Measurements from ENCODE around the gene SGPP2. TPM values are rescaled to one million over a fixed set of nuclear protein-coding genes. Genes with fewer than 3 reads are reported as not detected.
A peak's percentile ranks its signal among the peaks of the same experiment; 100 is the strongest.

SGPP2 gene
- total RNA-seq, 1 donor from 2014 or later, result 45.8 TPM

GRCh38 chr2:222523783-222524544, 99.6 kb downstream of the SGPP2 start:
- no peak for DNase-seq (ENCODE audit: low spot score)

DNA sequence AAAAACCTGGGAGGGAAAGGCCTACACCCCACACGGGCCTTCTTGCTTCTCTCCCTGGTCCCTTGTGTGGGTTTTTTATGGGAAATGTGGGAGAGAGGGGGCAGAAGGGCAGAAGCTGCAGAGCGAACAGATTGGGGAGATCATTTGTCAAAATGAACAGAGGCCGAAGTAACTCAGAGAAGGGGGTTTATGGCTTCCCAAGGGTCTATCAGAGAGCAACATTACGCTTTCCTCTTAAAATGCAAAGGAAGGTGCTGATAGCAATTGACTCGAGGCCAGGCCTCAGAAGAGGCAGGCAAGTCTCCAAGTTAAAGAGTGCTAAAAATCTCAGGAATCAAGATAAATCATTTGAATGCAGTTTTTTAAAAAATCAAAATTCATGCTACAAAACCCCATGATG, 101.5 kb downstream of the SGPP2 start:
- no peak for DNase-seq (ENCODE audit: low spot score)

GRCh38 chr2:222526480-222527277, 102.3 kb downstream of the SGPP2 start:
- no peak for DNase-seq (ENCODE audit: low spot score)

- DNase-seq (ENCODE audit: low spot score), result no peak
Observed at GRCh38 chr2:222532315-222532714, 108.0 kb downstream of the SGPP2 start.

GRCh38 chr2:222535477-222535876, 111.1 kb downstream of the SGPP2 start:
- no peak for DNase-seq (ENCODE audit: low spot score)

DNA sequence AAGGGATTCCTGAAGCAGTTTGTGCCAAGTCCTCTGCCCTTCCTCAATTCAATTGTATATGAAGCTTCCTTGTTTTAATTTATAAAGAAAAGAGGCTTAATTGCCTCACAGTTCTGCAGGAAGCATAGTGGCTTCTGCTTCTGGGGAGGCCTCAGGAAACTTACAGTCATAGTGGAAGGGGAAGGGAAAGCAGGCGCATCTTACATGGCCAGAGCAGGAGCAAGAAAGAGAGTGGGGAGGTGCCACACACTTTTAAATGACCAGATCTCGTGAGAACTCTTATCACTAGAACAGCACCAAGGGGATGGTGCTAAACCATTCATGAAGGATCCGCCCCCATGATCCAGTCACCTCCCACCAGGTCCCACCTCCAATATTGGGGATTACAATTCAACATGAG, 114.2 kb downstream of the SGPP2 start:
- no peak for DNase-seq (ENCODE audit: low spot score)

DNA sequence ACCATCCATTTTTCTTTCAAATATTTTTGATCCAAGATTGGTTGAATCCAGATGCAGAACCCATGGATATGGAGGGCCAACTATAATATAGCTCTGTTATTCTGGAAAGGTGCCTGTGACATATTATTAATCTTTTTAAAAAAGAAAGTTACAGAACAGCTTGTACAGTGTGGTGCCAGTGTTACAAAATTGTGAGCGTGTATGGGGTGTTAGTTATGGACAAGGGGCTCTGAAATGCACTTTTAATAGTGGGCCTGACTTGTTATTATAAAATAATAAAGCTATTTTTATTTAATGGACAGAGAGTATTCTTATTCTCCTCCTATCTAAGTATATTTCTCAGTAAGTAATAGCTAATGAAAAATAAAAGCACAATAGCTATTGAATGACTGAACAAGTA, 120.3 kb downstream of the SGPP2 start:
- DNase-seq (ENCODE audit: low spot score), result no peak

- DNase-seq (ENCODE audit: low spot score), result no peak
Observed at GRCh38 chr2:222545823-222546795, 121.8 kb downstream of the SGPP2 start.

GRCh38 chr2:222547083-222547482, 122.7 kb downstream of the SGPP2 start:
- no peak for DNase-seq (ENCODE audit: low spot score)

DNA sequence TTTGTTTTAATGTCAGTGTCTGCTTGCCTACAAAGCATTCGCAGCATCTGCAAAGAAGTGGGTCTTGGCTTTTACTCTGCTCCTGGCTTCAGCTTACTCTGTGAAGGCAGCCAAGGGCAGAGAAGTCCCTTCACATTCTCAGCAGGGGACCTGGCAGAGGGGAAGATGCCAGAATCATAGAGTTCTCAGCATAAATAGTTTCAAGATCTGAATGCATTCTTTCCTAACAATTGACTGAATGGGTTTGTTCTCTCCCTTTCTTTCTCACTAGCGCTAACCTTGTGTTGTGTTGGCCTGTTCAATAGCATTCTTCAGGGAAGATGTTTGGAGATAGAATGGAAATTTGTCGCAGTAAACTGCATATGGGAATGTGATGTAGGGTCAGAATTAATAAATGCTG, 124.6 kb downstream of the SGPP2 start:
- no peak for DNase-seq (ENCODE audit: low spot score)

DNA sequence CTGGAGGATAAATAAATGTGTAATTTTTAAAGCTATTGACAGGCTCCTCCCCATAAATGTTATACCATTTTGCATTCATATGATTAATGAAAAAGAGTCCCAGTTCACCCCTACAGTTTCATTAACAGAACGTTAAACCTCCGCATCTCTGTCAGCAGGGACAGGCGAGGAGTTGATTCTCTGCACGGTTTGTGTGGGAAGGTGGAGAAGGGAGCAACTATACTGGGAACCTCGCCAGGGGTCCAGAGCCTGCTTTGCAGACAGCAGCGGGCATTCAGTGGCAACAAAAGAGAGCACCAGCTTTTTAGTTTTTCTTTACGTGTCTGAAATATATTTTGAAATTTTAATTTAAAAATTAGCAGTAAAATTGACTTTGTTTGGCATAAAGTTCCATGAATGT, 130.2 kb downstream of the SGPP2 start:
- DNase-seq (ENCODE audit: low spot score), result no peak

- DNase-seq (ENCODE audit: low spot score), result no peak
Observed at GRCh38 chr2:222561151-222561550, 136.8 kb downstream of the SGPP2 start.

DNA sequence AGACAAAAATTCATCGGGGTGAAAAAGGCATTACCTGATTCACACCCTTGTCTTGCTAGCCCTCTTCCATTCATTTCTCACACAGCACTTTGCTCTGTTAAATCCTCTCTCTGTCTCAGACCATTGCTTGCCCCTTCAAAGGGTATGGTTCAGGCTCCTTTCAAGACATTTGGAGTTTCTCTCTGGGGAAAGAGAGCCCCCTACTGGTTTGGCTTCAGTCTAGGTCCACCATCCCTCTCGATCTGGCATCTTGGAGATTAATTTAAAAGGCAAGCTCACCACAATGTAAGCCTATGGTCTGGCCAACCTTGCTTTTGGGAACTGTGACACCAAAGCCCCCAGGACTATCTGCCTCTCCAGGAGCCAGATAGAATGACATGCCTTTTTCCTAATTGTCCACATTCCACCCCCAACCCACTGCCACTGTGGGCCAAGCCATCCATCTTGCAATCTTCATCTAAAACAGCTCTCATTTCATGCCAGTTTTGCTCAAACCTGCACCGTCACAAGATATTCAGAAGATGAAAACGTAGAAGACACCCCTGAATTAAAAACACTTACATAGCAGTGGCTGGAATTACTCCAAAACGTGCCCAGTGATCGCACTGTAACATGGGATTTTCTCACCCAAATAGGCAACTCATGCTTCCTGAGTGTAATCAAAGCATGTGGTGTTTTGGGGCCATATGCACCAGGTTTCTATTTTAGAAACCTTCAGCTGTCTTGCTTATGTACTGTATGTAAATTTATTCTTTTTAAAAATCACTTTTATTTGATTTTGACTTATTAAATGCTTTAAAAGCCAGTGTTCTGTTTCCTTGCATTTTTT, 137.7 kb downstream of the SGPP2 start:
- peak; percentile 54 for DNase-seq (ENCODE audit: low spot score)

DNA sequence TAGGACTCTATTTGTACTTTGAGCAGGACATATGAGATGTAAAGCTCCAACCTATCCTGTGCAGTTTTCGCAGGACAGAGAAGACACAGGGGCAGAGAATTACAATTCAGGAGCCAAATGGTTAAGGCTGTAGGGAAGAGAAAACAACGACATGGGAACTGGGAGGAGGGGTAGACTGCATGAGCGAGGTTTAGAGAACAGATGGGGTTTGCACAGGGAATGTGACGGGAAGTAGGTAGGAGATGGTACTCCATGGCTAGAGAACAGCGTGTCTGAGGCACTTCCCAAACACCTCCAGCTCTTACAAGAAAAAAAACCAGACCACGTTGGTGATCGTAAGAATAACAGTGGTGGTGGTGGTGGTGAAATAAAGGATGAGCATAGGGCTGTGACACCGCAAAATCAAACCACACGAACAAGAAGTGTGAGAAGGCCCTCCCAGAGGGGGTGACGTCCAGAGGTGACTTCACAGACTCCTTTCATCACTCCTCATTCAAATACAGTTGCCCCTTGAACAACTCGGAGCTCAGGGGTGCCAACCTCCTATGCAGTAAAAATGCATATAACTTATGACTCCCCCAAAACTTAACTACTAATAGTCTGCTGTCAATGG, 138.9 kb downstream of the SGPP2 start:
- no peak for DNase-seq (ENCODE audit: low spot score)

DNA sequence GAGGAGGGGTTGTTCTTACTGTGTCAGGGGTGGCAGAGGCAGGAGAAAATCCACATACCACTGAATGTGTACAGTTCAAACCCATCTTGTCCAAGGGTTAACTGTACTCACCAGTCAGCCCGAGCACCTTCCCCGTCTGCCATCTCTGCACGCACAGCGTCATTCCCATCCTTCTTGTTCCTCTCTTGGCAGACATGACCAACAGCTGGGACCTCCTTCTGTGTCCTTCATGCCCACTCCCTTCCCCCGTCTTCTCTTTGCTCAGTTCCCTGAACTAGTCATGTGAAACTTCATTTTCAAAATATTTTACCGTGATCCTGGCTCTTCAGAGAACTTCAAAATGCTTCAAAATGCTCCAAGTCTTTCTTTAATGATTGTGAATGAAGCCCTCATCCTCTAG, 139.6 kb downstream of the SGPP2 start:
- DNase-seq (ENCODE audit: low spot score), result no peak

- no peak for DNase-seq (ENCODE audit: low spot score)
Observed at GRCh38 chr2:222566229-222566628, 141.9 kb downstream of the SGPP2 start.

DNA sequence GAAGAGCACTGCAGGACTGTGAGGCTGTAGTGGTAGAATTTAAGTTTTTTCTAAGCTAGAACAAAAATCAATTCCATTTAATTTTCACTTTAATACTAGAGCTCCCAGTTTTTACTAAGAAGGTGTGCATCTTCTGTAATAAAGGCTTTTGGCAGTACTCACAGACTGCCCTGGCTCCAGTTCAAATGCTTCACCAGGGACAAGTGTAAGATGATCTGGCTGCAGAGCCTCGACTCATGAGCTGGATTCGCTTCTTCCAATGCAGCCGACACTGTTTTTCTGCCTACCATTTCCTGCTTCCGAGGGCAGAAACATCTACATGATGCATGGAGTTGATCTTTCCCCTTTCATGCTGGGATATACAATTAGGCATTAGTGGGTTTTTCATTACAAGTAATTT, 144.5 kb downstream of the SGPP2 start:
- DNase-seq (ENCODE audit: low spot score), result no peak

- no peak for DNase-seq (ENCODE audit: low spot score)
Observed at GRCh38 chr2:222569826-222570225, 145.5 kb downstream of the SGPP2 start.

GRCh38 chr2:222572264-222572721, 147.9 kb downstream of the SGPP2 start:
- DNase-seq (ENCODE audit: low spot score), result no peak

DNA sequence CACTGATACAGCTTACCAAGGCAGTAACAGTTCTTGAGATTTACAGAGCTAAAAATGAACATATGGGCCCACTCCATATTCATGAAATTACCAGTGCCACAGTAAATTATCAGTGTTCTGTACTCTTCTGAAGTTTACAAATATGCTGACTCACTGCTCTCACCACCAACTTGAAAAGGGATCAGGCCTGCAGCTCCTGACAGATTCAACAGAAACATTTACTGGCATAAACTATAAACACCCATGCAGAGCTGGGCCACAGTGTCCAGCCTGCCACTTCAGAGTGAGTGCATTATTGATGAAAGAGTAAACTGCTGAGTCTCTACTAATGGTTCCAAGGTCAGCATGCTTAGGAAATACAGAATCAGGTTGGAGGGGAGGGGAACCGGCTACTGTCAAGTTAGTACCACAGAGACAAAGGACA, 148.4 kb downstream of the SGPP2 start:
- no peak for DNase-seq (ENCODE audit: low spot score)

- no peak for DNase-seq (ENCODE audit: low spot score)
Observed at GRCh38 chr2:222575618-222576017, 151.3 kb downstream of the SGPP2 start.

Data from ureter (tissue), 1 donor.